ENCODE results near the gene CLN5.

The CLN5 gene

DNA sequence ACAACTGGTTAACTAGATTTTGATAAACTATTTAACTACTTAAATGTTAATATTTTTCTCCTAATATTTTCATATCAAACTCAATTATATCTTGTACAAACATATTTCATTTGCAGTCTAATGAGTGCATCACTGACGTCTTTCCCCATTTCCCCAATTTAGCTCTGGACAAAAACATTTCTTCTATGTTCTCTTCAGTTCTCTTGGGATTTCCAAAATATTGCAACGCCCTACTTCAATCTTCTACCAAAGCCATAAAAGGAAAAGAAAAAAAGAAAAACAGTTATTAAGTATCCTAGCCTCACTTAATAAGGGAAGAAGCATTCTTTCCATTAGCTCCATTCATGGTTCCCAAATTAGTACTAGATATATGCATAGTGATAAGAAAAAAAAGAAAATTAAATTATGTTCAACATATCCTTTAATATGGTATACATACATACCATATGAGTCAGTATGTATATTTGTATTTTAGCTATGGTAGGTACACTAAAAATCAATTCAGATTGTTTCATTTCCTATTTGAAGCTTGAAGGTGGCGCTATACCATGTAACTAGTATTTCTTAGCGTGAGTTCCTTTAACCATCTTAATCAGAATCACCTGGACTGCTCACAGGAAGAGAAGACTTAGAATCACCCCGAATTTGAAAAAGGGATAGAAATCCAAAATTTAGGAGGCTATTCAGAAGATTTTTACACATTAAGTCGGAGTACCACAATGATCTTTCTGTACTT lies 25.2 kb downstream of the CLN5 start:
- DNase-seq (ENCODE audit: low spot score), result no peak

DNA sequence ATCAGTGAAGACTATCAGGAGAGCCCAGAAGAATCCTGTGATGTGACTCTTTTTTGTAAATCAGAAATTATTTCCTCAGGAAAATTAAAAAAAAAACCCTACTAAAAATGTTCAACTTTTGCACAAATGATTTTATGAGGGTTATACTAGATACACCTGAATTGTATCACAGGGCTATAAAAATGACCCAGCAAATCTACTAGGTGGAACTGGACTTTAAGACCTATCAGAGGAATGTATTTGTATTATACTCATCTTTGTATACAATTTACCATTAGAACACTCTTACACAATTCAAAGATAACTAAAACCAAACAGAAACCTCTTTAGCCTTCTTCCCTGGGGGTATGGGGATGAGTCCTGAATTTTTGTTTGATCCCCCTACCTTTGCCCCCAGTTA lies 27.9 kb downstream of the CLN5 start:
- no peak for DNase-seq (ENCODE audit: low spot score)

DNA sequence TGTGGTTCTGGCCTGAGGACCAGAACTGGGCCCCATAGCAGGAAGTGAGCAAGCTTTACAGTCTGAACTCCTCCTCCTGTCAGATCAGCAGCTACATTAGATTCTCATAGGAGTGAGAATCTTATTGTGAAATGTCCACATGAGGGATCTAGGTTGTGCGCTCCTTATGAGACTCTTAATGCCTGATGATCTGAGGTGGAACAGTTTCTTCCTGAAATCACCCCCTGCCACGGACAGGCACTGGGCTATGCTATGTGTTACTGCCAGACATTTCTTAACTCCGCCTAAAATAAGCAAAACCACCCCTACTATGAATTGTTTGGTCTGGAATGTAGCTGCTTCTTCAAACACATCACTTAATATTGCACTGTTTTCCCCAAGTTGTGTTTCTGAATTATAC lies 30.5 kb downstream of the CLN5 start:
- DNase-seq (ENCODE audit: low spot score), result peak; percentile 33

DNA sequence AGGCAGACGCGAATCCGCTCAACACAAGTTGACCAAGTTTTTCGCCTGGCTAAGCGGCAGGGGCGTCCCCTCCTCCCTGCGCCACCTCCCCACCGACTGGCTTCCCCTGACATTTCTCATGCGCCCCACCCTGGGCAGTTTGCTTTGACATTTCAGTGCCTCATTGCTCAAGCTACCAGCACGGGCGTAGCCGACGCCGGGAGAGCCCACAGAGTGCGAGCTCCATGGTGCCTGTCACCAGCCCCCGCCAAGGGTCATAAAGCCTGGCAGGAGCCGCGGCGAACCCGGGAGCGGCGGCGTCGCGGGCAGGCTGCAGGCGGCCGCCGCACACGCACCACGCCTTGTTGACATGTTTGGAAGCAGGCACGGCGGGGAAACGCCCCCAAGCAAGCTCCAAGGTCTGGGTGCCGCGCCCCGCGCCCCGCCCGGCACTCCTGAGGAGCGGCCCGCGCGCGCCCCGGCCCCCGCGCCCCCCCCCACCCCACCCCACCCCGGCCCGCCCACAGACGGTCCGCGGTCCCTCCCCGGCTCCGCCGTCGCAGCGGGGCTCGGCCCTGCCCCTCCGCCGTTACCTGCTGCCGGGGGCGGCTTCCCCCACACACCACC lies 34.5 kb downstream of the CLN5 start:
- peak; percentile 79 for DNase-seq (ENCODE audit: low spot score)

DNA sequence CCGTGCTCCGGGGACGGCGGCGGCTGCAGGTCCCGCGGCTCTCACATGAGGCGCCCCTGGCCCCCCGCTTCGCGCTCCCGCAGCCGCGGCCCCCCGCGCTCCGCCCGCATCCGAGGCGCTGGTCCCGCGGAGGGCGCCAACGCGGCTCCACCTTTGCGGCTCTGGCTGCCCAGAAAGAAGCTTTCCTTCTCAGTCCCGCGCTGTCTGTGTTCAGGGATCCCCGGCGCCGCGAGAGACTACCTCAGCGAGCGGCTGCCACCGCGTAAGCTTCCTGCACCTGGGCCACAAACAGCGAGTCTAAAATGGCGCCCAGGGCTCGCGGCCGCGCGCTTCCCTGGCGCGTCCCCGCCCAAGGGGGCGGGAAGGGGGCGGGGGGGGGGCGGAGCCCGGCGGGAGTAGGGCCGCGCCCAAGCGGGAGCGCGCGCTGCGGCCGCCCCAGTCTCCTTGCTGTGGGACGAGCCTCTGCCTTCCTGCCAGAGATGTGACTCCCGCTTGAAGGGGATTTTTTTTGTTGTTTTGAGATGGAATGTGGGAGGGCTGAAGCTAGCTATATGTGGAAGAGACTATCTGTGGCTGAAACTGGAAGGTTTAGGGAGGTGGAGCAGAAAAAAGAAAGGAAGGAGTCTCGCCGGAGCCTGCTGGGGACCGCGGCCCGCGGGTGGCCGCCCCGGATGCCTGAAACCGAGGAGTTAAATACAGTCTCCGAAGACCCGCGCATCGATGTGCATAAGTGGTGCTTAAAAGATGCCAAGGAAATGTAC lies 35.2 kb downstream of the CLN5 start, which contains the start of gene FBXL3:
TSS of gene FBXL3 (minus strand) at position 299 of the 761 bp plus-strand sequence. CDS start 5,299 bp downstream, outside the sequence.
- peak; percentile 96 for DNase-seq (ENCODE audit: low spot score)

DNA sequence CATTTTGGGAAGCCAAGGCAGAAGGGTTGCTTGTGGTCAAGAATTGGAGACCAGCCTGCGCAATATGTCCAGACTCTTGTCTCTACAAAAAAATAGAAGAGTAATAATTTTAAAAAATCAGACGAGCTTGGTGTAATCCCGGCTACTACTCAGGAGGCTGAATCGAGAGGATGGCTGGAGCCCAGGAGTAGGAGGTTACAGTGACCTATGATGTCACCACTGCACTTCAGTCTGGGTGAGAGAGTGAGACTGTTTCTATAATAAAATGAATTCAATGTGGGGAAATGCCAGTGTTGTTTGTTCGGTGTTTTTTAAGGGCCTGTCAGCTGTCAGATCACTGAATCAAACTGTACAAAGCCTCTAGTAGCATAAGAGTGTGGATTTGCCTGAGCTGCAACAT lies 36.3 kb downstream of the CLN5 start:
- no peak for DNase-seq (ENCODE audit: low spot score)

DNA sequence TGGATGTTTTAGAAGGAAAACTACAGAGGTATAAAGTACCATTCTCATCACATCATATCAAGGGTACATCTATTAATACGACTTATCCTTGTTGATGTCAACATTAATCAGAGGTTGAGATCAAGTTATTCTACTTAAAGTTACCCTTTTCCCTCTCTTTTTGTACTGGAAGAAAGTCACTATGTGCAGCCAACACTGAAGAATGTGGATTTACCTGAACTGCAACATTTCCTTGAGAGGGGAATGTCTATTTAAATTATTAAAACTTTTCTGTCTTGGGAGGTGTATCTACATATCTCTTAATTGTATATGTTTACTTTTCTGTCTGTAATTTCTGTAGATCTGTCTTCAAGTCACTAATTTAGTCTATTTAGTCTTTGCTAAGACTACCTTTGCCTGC lies 37.6 kb downstream of the CLN5 start:
- DNase-seq (ENCODE audit: low spot score), result no peak

DNA sequence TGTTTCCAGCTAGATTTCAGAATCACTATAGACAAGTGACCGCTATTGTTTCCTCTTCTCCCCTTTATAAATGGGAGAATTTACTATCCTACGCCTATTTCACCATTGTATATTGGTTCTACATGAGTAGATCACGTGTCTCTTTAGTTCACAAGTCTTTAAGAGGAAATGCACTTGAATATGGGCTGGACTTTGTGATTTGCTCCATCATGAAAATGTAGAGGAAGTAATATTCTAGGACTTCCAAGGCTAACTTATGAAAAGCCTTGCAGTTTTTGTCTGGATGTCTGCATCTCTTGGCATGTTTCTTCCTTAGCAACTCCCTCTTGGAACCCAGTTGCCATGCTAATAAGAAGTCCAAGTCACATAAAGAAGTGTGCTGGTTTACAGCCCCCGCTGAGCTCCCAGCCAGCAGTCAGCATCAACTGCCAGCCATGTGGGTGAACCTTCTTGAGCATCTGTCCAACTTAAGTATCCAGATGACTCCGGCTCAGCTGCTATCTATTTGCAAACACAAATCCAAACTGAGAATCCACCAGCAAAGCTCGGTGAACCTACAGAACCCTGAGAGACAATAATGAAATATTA lies 39.9 kb downstream of the CLN5 start:
- no peak for DNase-seq (ENCODE audit: low spot score)

DNA sequence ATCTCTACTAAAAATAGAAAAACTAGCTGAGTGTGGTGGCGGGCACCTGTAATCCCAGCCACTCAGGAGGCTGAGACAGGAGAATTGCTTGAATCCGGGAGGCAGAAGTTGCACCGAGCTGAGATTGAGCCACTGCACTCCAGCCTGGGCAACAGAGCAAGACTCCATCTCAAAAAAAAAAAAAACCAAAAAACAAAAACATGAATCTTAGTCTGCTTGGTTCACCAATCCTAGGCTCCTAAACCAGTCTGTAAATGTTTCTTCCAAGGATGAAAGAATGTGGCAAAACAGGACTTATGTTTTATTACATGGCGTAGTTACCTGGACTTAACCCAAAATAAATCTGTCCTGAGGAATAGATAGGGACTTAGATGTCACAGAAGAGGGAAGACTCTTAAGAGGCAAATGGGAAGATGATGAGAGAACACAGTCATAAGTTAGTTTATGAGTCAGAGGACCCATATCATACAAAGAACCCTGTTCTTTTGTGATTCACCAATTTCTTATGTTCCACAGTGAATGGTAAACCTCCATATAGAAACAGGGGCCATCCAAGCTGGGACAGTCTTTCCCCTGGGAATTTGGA lies 41.9 kb downstream of the CLN5 start:
- no peak for DNase-seq (ENCODE audit: low spot score)

DNA sequence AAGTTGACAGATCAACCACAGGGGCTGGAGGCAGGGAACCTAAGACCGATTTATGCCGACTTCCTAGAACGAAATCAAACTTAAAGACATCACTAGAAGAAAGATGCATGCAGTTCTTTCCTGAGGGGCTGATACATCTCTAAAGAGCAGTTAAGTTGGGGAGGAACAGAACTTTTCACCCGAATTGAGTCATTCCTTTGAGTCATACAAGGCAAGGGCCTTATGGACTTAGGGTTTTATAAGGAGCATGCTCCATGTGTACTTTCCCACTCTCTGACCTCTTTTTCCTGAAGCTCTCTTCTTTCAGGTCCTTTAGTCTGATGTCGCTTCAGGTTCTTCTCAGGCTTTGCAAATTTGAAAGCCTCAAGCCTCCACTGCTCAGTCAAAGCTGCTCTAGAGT lies 43.0 kb downstream of the CLN5 start:
- peak; percentile 30 for DNase-seq (ENCODE audit: low spot score)

DNA sequence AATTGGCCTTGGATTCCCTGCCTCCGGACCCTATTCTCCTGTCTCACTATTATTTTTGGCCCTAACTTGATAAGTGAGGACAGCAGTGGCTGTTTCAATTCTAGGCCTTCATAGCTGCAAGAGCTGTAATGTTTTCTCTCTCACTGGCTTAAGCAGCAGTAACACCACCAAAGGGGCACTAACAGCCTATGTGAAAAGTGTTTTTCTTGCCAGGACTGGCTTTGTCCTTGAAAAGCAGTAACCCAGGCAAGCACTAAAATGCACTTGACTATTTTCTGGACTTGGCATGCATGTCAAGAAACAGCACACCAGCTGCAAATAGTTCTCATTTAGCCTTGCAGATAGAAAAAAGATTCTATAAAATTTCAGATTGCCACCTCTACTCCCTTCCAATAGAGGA lies 44.4 kb downstream of the CLN5 start:
- no peak for DNase-seq (ENCODE audit: low spot score)

DNA sequence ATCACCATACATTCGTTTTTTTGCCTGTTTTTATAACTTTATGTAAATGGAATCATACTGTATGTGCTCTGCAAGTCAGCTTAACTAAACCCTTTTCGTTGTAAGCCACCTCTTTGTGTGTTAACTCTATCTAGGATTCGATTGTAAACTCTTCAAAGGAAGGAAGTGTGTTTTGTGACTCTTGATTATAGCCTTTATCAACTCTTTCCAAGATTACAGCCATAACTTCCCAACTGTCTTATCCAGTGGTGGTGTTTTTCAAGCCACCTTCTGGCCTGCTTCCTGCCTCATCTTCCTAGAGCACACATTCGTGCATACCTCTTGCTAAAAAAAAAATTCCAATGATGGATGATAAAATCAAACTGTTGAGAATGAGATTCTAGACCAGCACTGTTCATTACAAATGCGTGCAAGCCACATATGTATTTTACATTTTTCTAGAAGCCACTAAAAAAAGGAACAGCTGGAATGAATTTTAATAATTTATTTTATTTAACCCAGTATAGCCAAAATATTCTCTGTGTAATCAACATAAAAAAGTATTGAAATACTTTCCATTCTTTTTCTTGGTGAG lies 47.1 kb downstream of the CLN5 start:
- no peak for DNase-seq (ENCODE audit: low spot score)

DNA sequence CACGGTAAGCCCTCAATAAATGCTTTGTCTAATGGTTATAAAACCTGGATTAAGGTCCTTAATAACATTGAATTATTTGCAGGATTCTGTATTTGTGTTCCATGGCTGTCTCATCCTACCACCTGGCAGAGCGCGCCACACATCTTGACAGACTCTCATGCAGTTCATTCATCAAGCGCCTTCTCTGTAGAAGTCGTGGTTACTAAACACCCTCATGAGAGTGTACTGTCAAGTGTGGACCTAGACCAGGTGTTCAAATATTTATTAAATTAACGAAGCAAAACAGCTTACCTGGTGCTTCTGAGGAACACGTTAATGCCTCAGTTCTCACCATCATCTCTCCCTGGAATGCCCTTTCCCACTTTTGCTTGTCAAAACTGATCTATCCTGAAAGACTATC lies 48.2 kb downstream of the CLN5 start:
- DNase-seq (ENCODE audit: low spot score), result no peak

DNA sequence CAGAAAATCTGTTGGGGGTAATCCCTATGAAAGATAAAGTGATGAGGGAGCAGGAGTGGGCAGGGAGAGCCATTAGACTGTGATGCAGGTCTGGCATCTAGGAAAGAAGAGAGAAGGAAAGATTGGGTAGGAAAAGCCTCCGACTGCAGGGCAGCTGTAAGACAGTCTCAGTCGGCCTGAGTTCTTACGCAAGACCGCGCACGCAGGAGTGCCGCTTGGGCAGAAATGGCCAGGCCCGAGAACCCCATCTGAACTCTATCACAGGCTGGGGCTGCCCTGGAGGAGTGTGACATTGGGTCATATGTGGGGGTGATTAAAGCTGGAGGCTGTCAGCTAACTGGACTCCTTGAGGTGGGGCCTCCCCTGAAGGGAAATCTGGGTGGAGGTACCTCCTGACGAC lies 49.0 kb downstream of the CLN5 start:
- DNase-seq (ENCODE audit: low spot score), result no peak

DNA sequence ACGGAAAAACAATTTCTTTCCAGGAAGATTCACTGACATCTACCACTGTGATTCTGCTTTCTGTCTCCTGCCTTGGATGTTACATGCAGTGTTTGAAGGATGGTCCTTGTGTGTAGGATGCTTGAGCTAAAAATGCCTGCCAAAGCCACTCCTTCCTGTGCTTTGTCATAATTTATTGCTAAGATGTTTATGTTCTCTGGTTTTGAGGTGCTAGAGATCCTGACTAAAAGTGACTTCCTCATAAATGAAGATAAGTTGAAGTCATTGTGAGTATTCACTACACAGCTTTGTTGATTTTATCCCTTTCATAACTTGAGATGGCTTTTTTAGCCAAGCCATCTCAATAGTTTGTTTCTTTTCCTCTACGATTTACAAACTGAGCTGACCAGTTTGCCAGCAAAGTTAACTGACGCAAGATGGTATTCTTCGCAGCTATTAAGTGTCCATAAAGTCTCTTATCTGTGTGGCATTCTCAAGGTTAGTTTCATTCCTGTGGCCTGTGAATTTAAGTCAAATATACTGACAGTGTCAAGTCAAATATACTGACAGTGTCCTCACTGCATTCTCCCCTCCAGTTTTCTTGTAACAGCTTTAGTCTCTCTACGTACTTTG lies 50.8 kb downstream of the CLN5 start:
- DNase-seq (ENCODE audit: low spot score), result no peak

DNA sequence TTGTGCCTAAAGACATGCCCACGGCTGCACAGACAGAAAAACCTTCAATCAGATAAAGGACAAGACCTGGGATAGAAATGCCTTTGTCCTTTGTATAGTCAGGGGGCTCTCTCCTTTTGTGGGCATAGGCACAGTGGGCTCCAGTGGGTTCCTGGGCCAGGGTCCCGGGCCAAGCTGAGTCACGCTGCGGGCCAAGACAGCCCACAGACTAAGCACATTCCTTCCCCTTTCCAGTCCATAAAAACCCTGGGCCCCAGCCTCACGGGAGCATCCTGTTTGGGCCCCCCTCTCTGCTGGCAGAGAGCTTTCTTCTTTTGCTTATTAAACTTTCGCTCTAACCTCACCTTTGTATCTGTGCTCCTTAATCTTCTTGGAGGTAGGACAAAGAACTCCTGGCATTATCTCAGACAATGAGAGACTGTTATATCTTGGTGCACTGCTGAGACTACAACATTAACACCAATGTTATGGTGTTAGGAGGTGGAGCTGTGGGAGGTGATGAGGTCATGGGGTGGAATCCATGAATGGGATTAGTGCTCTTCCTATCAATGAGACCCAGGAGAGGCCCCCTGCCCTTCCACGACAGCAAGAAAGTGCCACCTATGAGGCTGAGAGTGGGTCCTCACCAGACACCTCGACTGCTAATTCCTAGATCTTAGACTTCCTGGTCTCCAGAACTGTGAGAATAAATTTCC lies 55.9 kb downstream of the CLN5 start:
- DNase-seq (ENCODE audit: low spot score), result no peak

DNA sequence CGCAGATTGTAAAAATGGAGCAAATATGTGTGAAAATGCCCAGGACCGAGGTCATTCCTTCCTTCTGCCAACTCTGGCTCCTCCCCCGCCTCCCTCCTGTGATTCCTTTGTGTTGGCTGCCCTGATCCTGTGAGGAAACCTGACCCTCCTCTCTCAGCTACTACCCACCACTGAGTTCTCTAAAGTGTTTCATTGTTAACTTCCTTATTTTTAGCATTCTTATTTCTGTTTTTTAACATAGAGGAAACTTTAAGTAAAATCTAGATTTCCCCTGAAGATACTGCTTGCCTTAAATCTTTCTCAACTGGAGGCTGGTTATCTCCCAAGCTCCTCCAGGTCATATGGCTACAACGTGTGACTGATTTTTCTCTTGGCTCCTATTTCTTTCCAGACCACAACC lies 56.8 kb downstream of the CLN5 start:
- no peak for DNase-seq (ENCODE audit: low spot score)

DNA sequence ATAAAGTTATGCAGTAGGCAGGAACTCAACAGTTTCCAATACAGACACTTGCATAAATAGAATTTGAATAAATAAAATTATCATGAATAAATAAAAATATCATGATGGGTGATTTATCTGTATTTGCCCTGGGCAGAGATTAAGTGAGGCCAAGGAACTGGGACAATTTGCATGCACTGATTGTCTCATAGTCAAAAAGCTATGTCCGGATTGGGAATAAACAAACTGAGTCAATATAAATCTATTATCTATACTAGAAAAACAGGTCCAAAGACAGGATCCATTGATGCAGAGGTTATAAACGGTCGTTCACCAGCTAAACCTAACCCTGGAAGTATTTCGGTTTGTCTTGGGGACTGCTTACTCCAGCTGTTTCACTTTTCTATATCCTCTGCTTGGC lies 61.3 kb downstream of the CLN5 start:
- DNase-seq (ENCODE audit: low spot score), result no peak

All from AG08396 (cell line).